Upper lobe of left lung (tissue), 4 donors: ENCODE data around the gene SLC9A7.

Experiments
- CTCF ChIP-seq, 6 experiments: fragments of 450-650 bp in 4 of 6; fragments of 200-600 bp in 2 of 6; sonication (generic) in 2 of 6; IDR thresholded peaks; one replicate each; pipeline ENCODE4 v1.5.1; 2016 to 2019; ENCODE audit warnings: antibody characterized with exemption in 6 of 6
- POLR2A ChIP-seq, 4 donors: fragments of 450-650 bp; IDR thresholded peaks; one replicate each; pipeline ENCODE4 v1.5.1; 2016 to 2017; ENCODE audit warnings: antibody characterized with exemption in 4 of 4, mild to moderate bottlenecking in 2 of 4
- POLR2AphosphoS5 ChIP-seq, 2 donors: sonication (generic); formaldehyde crosslinking; IDR thresholded peaks; one replicate each; pipeline ENCODE4 v1.5.1; 2017; ENCODE audit warnings: antibody characterized with exemption in 2 of 2

DNA sequence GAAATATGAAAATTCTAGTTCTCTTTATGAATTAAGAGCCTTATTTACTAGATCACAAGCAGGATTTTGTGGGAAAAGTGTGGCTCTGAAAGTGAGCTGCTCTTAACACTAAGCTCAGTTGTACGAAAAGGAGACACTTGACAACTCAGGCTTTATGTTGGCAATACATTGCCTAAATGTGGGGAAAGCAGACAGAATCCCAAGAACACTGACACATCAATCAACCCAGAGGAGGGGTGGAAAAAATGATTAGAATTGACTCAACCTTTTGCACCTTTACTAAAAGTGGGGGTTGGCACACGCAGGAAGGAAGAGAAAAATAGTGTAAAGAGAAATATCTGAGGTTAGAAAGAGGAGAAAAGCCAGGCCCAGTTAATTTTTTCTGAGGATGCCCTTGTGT lies 123.7 kb downstream of the SLC9A7 start:
- no peak for TF ChIP-seq CTCF (IDR thresholded peaks at IDR 0.05)
- no peak for TF ChIP-seq POLR2A (IDR thresholded peaks at IDR 0.05)
- TF ChIP-seq POLR2AphosphoS5 (IDR thresholded peaks at IDR 0.05), result no peak
